ENCODE measurements around the gene COPS8. TPM values are rescaled to one million over a fixed set of nuclear protein-coding genes. Genes with fewer than 3 reads are reported as not detected.

COPS8 gene
- total RNA-seq, 1 donor from 2014 or later = 76.1 TPM

DNA sequence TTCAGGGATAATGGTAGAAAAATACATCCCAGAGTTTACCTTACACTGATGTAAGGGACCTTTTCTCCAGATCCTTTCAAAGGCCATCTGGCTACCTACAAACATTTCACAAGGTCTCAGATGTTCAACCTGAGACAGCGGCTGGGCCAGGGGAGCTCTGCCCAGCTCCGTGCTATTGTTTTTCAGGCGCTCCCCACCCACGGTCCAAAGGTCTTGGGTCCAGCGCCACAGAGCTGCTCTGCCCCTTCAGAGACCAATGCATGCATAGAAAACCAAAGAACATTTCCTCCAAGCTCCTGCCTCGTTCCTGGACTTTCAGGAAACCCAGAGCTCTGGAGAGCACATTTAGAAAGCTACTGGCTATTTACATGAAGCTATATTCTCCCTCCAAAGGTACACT lies 40.3 kb downstream of the COPS8 start:
- H3K27me3 Mint-ChIP-seq (ENCODE audit: low read depth, unreplicated experiment) = no peaks in the 10 kb centered on the region
- no peak for FAIRE-seq
- peaks cover 10% of the 10 kb centered on the region for H3K4me1 Mint-ChIP-seq (ENCODE audit: low read depth, unreplicated experiment)

DNA sequence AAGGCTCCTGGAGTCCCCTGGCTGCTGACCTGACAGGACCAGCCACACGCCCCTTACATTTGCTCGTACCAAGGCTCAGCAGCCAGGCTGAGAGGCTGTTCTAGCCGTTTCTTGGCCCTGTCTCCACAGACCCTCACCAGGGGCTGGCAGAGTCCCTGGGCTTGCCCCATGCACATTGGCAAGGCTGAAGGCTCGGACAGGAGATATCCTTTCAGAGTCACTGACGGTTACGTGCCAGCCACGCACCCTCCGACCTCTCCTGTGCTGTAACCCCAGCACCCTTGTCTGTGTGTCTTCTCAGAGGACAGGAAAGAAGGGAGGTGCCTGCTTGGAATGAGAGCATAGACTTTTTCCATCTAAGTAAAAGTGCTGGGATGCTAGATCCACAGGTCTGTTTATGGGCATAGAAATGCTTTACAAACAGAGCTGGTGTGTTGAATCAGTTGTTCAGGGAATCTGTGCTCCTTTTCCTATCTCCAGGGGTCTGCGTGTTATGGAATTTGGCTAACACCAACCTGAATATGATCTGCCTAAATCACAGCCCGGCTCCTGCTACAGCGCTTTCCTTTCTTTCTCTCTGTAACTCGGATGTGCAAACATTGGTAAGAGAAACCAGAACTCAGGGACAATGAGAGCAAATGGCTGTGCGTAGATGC lies 41.0 kb downstream of the COPS8 start:
- no peak for FAIRE-seq
- Histone ChIP-seq H3K27ac (ENCODE audit: low read depth, low read length) (no peak overlapping the region), H4K20me1 (ENCODE audit: insufficient read depth, low read length) (no peaks in the 10 kb centered on the region), H3K9me3 (ENCODE audit: insufficient read depth, low read depth, low read length) (peaks cover 10% of the 10 kb centered on the region), H3K4me2 (ENCODE audit: low read length) (no peak overlapping the region), H2AFZ (ENCODE audit: low read depth, low read length) (no peak overlapping the region), H3K4me3 (ENCODE audit: insufficient read depth, low read depth, low read length) (no peak overlapping the region), H3K9ac (ENCODE audit: low read length) (peak overlapping the region; percentile 3), H3K36me3 (ENCODE audit: insufficient read depth, low read length) (no peaks in the 10 kb centered on the region), H3K79me2 (ENCODE audit: insufficient read depth, low read length) (no peaks in the 10 kb centered on the region), H3K27me3 (ENCODE audit: insufficient read depth, low read length) (no peaks in the 10 kb centered on the region), H3K4me1 (ENCODE audit: insufficient read depth, low read length) (peaks cover 13% of the 10 kb centered on the region)
- Mint-ChIP-seq H3K4me3 (ENCODE audit: unreplicated experiment) (no peak overlapping the region), H3K27ac (ENCODE audit: unreplicated experiment) (no peak overlapping the region), H3K9me3 (ENCODE audit: unreplicated experiment) (no peaks in the 10 kb centered on the region), H3K4me1 (ENCODE audit: low read depth, unreplicated experiment) (peaks cover 8% of the 10 kb centered on the region), H3K36me3 (ENCODE audit: low read depth, unreplicated experiment) (peaks cover 3% of the 10 kb centered on the region), H3K27me3 (ENCODE audit: low read depth, unreplicated experiment) (no peaks in the 10 kb centered on the region)
- TF ChIP-seq, protein P1, sequence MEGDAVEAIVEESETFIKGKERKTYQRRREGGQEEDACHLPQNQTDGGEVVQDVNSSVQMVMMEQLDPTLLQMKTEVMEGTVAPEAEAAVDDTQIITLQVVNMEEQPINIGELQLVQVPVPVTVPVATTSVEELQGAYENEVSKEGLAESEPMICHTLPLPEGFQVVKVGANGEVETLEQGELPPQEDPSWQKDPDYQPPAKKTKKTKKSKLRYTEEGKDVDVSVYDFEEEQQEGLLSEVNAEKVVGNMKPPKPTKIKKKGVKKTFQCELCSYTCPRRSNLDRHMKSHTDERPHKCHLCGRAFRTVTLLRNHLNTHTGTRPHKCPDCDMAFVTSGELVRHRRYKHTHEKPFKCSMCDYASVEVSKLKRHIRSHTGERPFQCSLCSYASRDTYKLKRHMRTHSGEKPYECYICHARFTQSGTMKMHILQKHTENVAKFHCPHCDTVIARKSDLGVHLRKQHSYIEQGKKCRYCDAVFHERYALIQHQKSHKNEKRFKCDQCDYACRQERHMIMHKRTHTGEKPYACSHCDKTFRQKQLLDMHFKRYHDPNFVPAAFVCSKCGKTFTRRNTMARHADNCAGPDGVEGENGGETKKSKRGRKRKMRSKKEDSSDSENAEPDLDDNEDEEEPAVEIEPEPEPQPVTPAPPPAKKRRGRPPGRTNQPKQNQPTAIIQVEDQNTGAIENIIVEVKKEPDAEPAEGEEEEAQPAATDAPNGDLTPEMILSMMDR (IDR thresholded peaks at IDR 0.05; ENCODE audit: insufficient read depth, low read depth, low read length) = no peak
- no peak for TF ChIP-seq EZH2 (IDR thresholded peaks at IDR 0.05; ENCODE audit: insufficient read depth, low read length)
- no peak for DNase-seq (ENCODE audit: low read depth)

More for the DNA sequence above, 40.3 kb downstream of the COPS8 start:
- TF ChIP-seq, protein P1 (IDR thresholded peaks at IDR 0.05; ENCODE audit: insufficient read depth, low read depth, low read length) = no peak
- TF ChIP-seq EZH2 (IDR thresholded peaks at IDR 0.05; ENCODE audit: insufficient read depth, low read length) = no peak
- Histone ChIP-seq H3K9me3 (ENCODE audit: insufficient read depth, low read depth, low read length) (peaks cover 10% of the 10 kb centered on the region), H4K20me1 (ENCODE audit: insufficient read depth, low read length) (no peaks in the 10 kb centered on the region), H3K27me3 (ENCODE audit: insufficient read depth, low read length) (no peaks in the 10 kb centered on the region), H3K4me3 (ENCODE audit: insufficient read depth, low read depth, low read length) (no peak overlapping the region), H3K4me2 (ENCODE audit: low read length) (no peak overlapping the region), H3K9ac (ENCODE audit: low read length) (no peak overlapping the region), H2AFZ (ENCODE audit: low read depth, low read length) (no peak overlapping the region), H3K79me2 (ENCODE audit: insufficient read depth, low read length) (no peaks in the 10 kb centered on the region), H3K27ac (ENCODE audit: low read depth, low read length) (no peak overlapping the region), H3K36me3 (ENCODE audit: insufficient read depth, low read length) (no peaks in the 10 kb centered on the region), H3K4me1 (ENCODE audit: insufficient read depth, low read length) (peaks cover 13% of the 10 kb centered on the region)
- H3K27ac Mint-ChIP-seq (ENCODE audit: unreplicated experiment) = no peak overlapping the region
- H3K9me3 Mint-ChIP-seq (ENCODE audit: unreplicated experiment) = no peaks in the 10 kb centered on the region
- no peak for DNase-seq (ENCODE audit: low read depth)
- peaks cover 3% of the 10 kb centered on the region for H3K36me3 Mint-ChIP-seq (ENCODE audit: low read depth, unreplicated experiment)
- no peak overlapping the region for H3K4me3 Mint-ChIP-seq (ENCODE audit: unreplicated experiment)

DNA sequence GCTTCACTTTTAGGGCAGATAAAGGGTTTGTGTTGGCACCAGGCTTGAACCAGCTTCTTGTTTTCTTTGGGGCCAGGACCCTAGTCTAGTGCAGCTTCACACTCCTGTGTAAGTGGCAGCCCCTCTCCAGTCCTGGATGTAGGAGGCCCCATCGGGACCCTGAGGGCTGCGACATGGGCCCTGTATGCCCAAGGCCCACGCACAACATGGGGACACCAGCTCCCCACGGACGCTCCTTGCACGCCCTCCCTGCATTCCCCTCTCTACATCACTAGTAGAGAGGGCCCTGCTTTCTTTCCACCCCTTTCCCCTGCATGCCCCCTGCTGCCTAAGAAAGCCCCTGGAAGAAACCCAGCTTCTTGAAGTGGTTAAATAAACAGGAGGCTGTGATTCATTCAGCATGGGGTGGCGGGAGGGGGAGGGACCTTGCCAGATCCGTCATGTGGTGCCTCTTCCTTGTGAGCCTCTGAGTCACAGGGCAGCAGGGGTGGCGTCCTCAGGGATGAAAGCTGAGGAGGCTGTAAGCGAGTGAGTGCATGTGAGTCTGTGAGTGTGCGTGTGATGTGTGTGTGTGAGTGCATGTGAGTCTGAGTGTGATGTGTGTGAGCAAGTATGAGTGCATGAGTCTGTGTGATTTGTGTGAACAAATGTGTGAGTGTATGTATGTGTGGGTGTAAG lies 42.5 kb downstream of the COPS8 start:
- H3K4me2 ChIP-seq (ENCODE audit: low read length) = peak overlapping the region; percentile 71
- H3K27ac ChIP-seq (ENCODE audit: low read depth, low read length) = peak overlapping the region; percentile 84
- peak overlapping the region; percentile 35 for H2AFZ ChIP-seq (ENCODE audit: low read depth, low read length)
- H3K27me3 ChIP-seq (ENCODE audit: insufficient read depth, low read length) = no peaks in the 10 kb centered on the region
- FAIRE-seq = peak; percentile 82
- H3K36me3 Mint-ChIP-seq (ENCODE audit: low read depth, unreplicated experiment) = peaks cover under 1% of the 10 kb centered on the region
- peak overlapping the region; percentile 64 for H3K9ac ChIP-seq (ENCODE audit: low read length)
- H3K27me3 Mint-ChIP-seq (ENCODE audit: low read depth, unreplicated experiment) = no peaks in the 10 kb centered on the region
- no peaks in the 10 kb centered on the region for H3K36me3 ChIP-seq (ENCODE audit: insufficient read depth, low read length)
- H3K4me1 ChIP-seq (ENCODE audit: insufficient read depth, low read length) = peaks cover 13% of the 10 kb centered on the region
- TF ChIP-seq, protein P1 (IDR thresholded peaks at IDR 0.05; ENCODE audit: insufficient read depth, low read depth, low read length) = no peak
- no peak for TF ChIP-seq EZH2 (IDR thresholded peaks at IDR 0.05; ENCODE audit: insufficient read depth, low read length)
- no peaks in the 10 kb centered on the region for H4K20me1 ChIP-seq (ENCODE audit: insufficient read depth, low read length)
- no peak overlapping the region for H3K4me3 Mint-ChIP-seq (ENCODE audit: unreplicated experiment)
- peaks cover 10% of the 10 kb centered on the region for H3K9me3 ChIP-seq (ENCODE audit: insufficient read depth, low read depth, low read length)
- H3K27ac Mint-ChIP-seq (ENCODE audit: unreplicated experiment) = no peak overlapping the region
- H3K4me3 ChIP-seq (ENCODE audit: insufficient read depth, low read depth, low read length) = no peak overlapping the region
- no peaks in the 10 kb centered on the region for H3K9me3 Mint-ChIP-seq (ENCODE audit: unreplicated experiment)
- no peaks in the 10 kb centered on the region for H3K79me2 ChIP-seq (ENCODE audit: insufficient read depth, low read length)
- peak; percentile 99 for DNase-seq (ENCODE audit: low read depth)
- H3K4me1 Mint-ChIP-seq (ENCODE audit: low read depth, unreplicated experiment) = peaks cover 8% of the 10 kb centered on the region
